CD4-positive, alpha-beta T cell (primary cell): ENCODE data around the gene TERC. TPM values are rescaled to one million over a fixed set of nuclear protein-coding genes. Genes with fewer than 3 reads are reported as not detected.

Source experiments
- ATAC-seq: fragments of 200-7000 bp; cut with Tn5 transposase; one replicate; pipeline ENCODE4 v1.10.0; 2022; ENCODE audit warnings: mild to moderate bottlenecking; ENCODE audit not compliant: poor library complexity
- CTCF ChIA-PET: fragments of 350-600 bp; sonication (Branson Sonifier 250); formaldehyde crosslinking; loops from one replicate; lab custom pipeline; 2021; ENCODE audit warnings: antibody characterized with exemption, inconsistent platforms; lab: Charles Lee
- POLR2A ChIA-PET: fragments of 350-600 bp; sonication (Branson Sonifier 250); formaldehyde crosslinking; loops from one replicate; lab custom pipeline; 2021; ENCODE audit warnings: antibody characterized with exemption, inconsistent platforms; lab: Charles Lee
- DNase-seq, 14 experiments: peaks; one replicate each; pipeline ENCODE4 v3.0.0-alpha.2; 2013 to 2020; ENCODE audit warnings: mixed read lengths in 2 of 14
- H3K27ac ChIP-seq, 2 donors: one replicate each; pipeline versions ENCODE4 v1.5.1 to v1.7.0; 2013; ENCODE audit warnings: low read length in 2 of 2, low read depth in 1 of 2, mild to moderate bottlenecking in 1 of 2
- H3K27me3 ChIP-seq, 2 experiments: 1 replicate in 1 of 2; 2 replicates in 1 of 2; pipeline versions ENCODE4 v1.6.1 to v1.7.0; 2013; ENCODE audit warnings: low read length in 2 of 2, control low read depth in 1 of 2, mild to moderate bottlenecking in 1 of 2, moderate library complexity in 1 of 2; ENCODE audit not compliant: insufficient read depth in 2 of 2, control insufficient read depth in 1 of 2
- H3K36me3 ChIP-seq: one replicate; pipeline ENCODE4 v1.6.1; 2013; ENCODE audit warnings: low read length, control low read depth; ENCODE audit not compliant: insufficient read depth
- H3K4me1 ChIP-seq: one replicate; pipeline ENCODE4 v1.6.1; 2013; ENCODE audit warnings: low read length, control low read depth; ENCODE audit not compliant: insufficient read depth
- H3K4me3 ChIP-seq: one replicate; pipeline ENCODE4 v1.5.1; 2013; ENCODE audit warnings: mild to moderate bottlenecking, low read length, moderate library complexity
- H3K9me3 ChIP-seq, 2 experiments: 1 replicate in 1 of 2; 2 replicates in 1 of 2; pipeline versions ENCODE4 v1.6.1 to v1.7.0; 2013; ENCODE audit warnings: low read length in 2 of 2, mild to moderate bottlenecking in 2 of 2, control low read depth in 1 of 2, moderate library complexity in 1 of 2; ENCODE audit not compliant: control insufficient read depth in 1 of 2, insufficient read depth in 1 of 2
- H3K27ac Mint-ChIP-seq: one replicate; pipeline ENCODE4 v1.8.0; 2020; ENCODE audit warnings: mixed read lengths
- H3K27me3 Mint-ChIP-seq: one replicate; pipeline ENCODE4 v1.8.0; 2021; ENCODE audit warnings: mixed read lengths
- H3K36me3 Mint-ChIP-seq: one replicate; pipeline ENCODE4 v1.8.0; 2021; ENCODE audit warnings: low read depth, mixed read lengths
- H3K4me1 Mint-ChIP-seq: one replicate; pipeline ENCODE4 v1.8.0; 2021; ENCODE audit warnings: low read depth, mixed read lengths
- H3K4me3 Mint-ChIP-seq: one replicate; pipeline ENCODE4 v1.8.0; 2020; ENCODE audit warnings: mild to moderate bottlenecking, mixed read lengths
- H3K9me3 Mint-ChIP-seq: one replicate; pipeline ENCODE4 v1.8.0; 2020; ENCODE audit warnings: mixed read lengths
- CTCF ChIP-seq: fragments of 200-600 bp; IDR thresholded peaks from one replicate; pipeline ENCODE4 v1.8.0; 2022; ENCODE audit warnings: antibody characterized with exemption, mild to moderate bottlenecking
- intact Hi-C, 2 experiments: fragments of 100-400 bp; cut with DNase I in 1 of 2; cut with micrococcal nuclease in 1 of 2; formaldehyde crosslinking; loops; one replicate each; pipeline versions ENCODE4 v1.15.1 to v1.9.0; 2023 to 2025; cut with DNase I, micrococcal nuclease
- total RNA-seq, 174 experiments: library from RNA in 2 of 174; stranded (reverse) in 2 of 174; gene quantifications; one replicate each; pipeline ENCODE4 v1.2.3 and lab custom pipeline; 2021 to 2026

Gene TERC
- total RNA-seq, 2 experiments from 2014 or later = 9.0 to 10.4 TPM

- Histone ChIP-seq H3K27ac (no peak overlapping the region), H3K4me1 (peaks cover 23% of the 10 kb centered on the region), H3K4me3 (no peak overlapping the region), H3K9me3 (no peaks in the 10 kb centered on the region), H3K36me3 (peaks cover 74% of the 10 kb centered on the region), H3K27me3 (no peaks in the 10 kb centered on the region)
- no peaks in the 10 kb centered on the region for H3K9me3 Mint-ChIP-seq
- H3K4me1 Mint-ChIP-seq = peaks cover 77% of the 10 kb centered on the region
- ChIA-PET POLR2A (interaction anchor here (1.4 kb wide), 1 partner anchor 13 kb away, joined by 3 read pairs; the partner anchor contains the start of gene TERC), CTCF (no interaction called here)
- intact Hi-C loops = loop anchor here in 1 of 2 experiments (2.0 to 5.0 kb wide), 3 partner anchors 17 to 404 kb away; partner anchors contain the start of gene PHC3
- H3K27ac Mint-ChIP-seq = no peak overlapping the region
- no peaks in the 10 kb centered on the region for H3K27me3 Mint-ChIP-seq
- H3K4me3 Mint-ChIP-seq = no peak overlapping the region
- DNase-seq = no peak
- no peak for TF ChIP-seq CTCF
- H3K36me3 Mint-ChIP-seq = peaks cover 95% of the 10 kb centered on the region
- ATAC-seq = no peak
Measured at GRCh38 chr3:169777822-169778221, 13.0 kb upstream of the TERC start.

GRCh38 chr3:169774186-169774585 is 9.3 kb upstream of the TERC start:
- H3K27ac ChIP-seq = peak overlapping the region; percentile 98 to 100
- peaks cover 12% of the 10 kb centered on the region for H3K27me3 Mint-ChIP-seq
- ChIA-PET CTCF (interaction anchor here (1.0 to 3.0 kb wide), 3 partner anchors 12 to 89 kb away, joined by 3 to 20 read pairs (median 5); no protein-coding TSS in a partner anchor), POLR2A (interaction anchor here (0.8 to 3.7 kb wide), 5 partner anchors 10 to 583 kb away, joined by 3 to 85 read pairs (median 21); partner anchors contain the start of genes PRKCI, SEC62, SKIL and TERC)
- H3K36me3 Mint-ChIP-seq = peaks cover 77% of the 10 kb centered on the region
- H3K9me3 Mint-ChIP-seq = no peaks in the 10 kb centered on the region
- TF ChIP-seq CTCF = no peak
- DNase-seq (peak in 2 of 14 experiments; percentile 17 to 20), ATAC-seq (no peak)
- H3K27ac Mint-ChIP-seq = peak overlapping the region; percentile 100
- H3K27me3 ChIP-seq = no peaks in the 10 kb centered on the region
- H3K4me3 Mint-ChIP-seq = peak overlapping the region; percentile 98
- intact Hi-C loops = loop anchor here in 1 of 2 experiments (5.0 kb wide), 1 partner anchor 38 kb away; the partner anchor contains the start of genes LRRC34 and LRRIQ4
- H3K9me3 ChIP-seq = no peaks in the 10 kb centered on the region
- H3K36me3 ChIP-seq = peaks cover 41% of the 10 kb centered on the region
- H3K4me3 ChIP-seq = peak overlapping the region; percentile 83
- H3K4me1 ChIP-seq = peaks cover 22% of the 10 kb centered on the region
- H3K4me1 Mint-ChIP-seq = peaks cover 76% of the 10 kb centered on the region

GRCh38 chr3:169772897-169773816 is 8.3 kb upstream of the TERC start, which contains the start of gene MYNN:
MYNN (plus strand) TSS chr3:169773396; CDS start chr3:169774296, 900 bp downstream.
- ATAC-seq = peak; percentile 80
- Histone ChIP-seq H3K4me1 (peaks cover 22% of the 10 kb centered on the region), H3K36me3 (peaks cover 33% of the 10 kb centered on the region), H3K9me3 (no peaks in the 10 kb centered on the region), H3K4me3 (peak within 1 kb of the TSS; percentile 83), H3K27ac (peak within 1 kb of the TSS; percentile 98 to 100), H3K27me3 (no peaks in the 10 kb centered on the region)
- ChIA-PET CTCF (interaction anchor here (0.6 to 3.0 kb wide), 5 partner anchors 11 to 193 kb away, joined by 3 to 20 read pairs (median 5); partner anchors contain the start of gene SEC62), POLR2A (interaction anchor here (0.5 to 3.7 kb wide), 21 partner anchors 9 to 1097 kb away, joined by 3 to 85 read pairs (median 6); partner anchors contain the start of genes LRRC34, LRRIQ4, PHC3 and PRKCI)
- no peaks in the 10 kb centered on the region for H3K9me3 Mint-ChIP-seq
- peaks cover 68% of the 10 kb centered on the region for H3K4me1 Mint-ChIP-seq
- peak within 1 kb of the TSS; percentile 100 for H3K27ac Mint-ChIP-seq
- peaks cover 12% of the 10 kb centered on the region for H3K27me3 Mint-ChIP-seq
- peak within 1 kb of the TSS; percentile 98 for H3K4me3 Mint-ChIP-seq
- intact Hi-C loops = loop anchor here (1.0 to 5.0 kb wide), 5 partner anchors 8 to 408 kb away; partner anchors contain the start of genes LRRC34 (in 1 of the 2), LRRIQ4 (in 1 of the 2), PHC3 (in 1 of the 2) and SEC62 (in 1 of the 2)
- peaks cover 68% of the 10 kb centered on the region for H3K36me3 Mint-ChIP-seq
- TF ChIP-seq CTCF = no peak
- DNase-seq = peak; percentile 81 to 96 (median 89)
